H1 (cell line): ENCODE results near the gene AADAC. TPM values are rescaled to one million over a fixed set of nuclear protein-coding genes. Genes with fewer than 3 reads are reported as not detected.

Experiments used
- CTCF ChIA-PET: fragments of 300-600 bp; sonication (Branson Sonifier 250); formaldehyde crosslinking; loops from one replicate; lab custom pipeline; 2021; ENCODE audit not compliant: partially characterized antibody; lab: Charles Lee
- POLR2A ChIA-PET: fragments of 300-600 bp; sonication (Branson Sonifier 250); formaldehyde crosslinking; loops from one replicate; lab custom pipeline; 2021; ENCODE audit warnings: inconsistent platforms; ENCODE audit not compliant: partially characterized antibody; lab: Charles Lee
- DNase-seq, 2 experiments: peaks; one replicate each; pipeline versions ENCODE4 v3.0.0 to v3.0.0-alpha.2; 2010 to 2022; ENCODE audit warnings: low spot score in 2 of 2, low read depth in 1 of 2, mixed read lengths in 1 of 2
- FAIRE-seq: peaks from 2 replicates; lab custom pipeline; 2011; peaks lifted over from hg19 to GRCh38; lab: Jason Lieb, UNC
- H2AFZ ChIP-seq: 2 replicates; pipeline ENCODE4 v1.8.1; 2012; ENCODE audit warnings: low read length, inconsistent platforms
- H2AK5ac ChIP-seq: 2 replicates; pipeline ENCODE4 v1.6.1; 2013; ENCODE audit warnings: low read depth, low read length
- H2BK120ac ChIP-seq: replicated peaks from 2 replicates; pipeline ENCODE3; 2013; ENCODE audit warnings: low read depth, low read length, inconsistent platforms
- H2BK12ac ChIP-seq: 2 replicates; pipeline ENCODE4 v1.6.1; 2013; ENCODE audit warnings: low read depth, low read length
- H2BK15ac ChIP-seq: 2 replicates; pipeline ENCODE4 v1.6.1; 2013; ENCODE audit warnings: low read length
- H2BK20ac ChIP-seq: 2 replicates; pipeline ENCODE4 v1.6.1; 2013; ENCODE audit warnings: low read length
- H2BK5ac ChIP-seq: 2 replicates; pipeline ENCODE4 v1.6.1; 2013; ENCODE audit warnings: low read depth, low read length
- H3K14ac ChIP-seq: 2 replicates; pipeline ENCODE4 v1.6.1; 2013; ENCODE audit warnings: inconsistent platforms; ENCODE audit not compliant: insufficient read length
- H3K18ac ChIP-seq: 2 replicates; pipeline ENCODE4 v1.6.1; 2013; ENCODE audit warnings: low read length; ENCODE audit errors: extremely low read depth
- H3K23ac ChIP-seq: 2 replicates; pipeline ENCODE4 v1.6.1; 2013; ENCODE audit warnings: inconsistent platforms; ENCODE audit not compliant: insufficient read length
- H3K23me2 ChIP-seq: 2 replicates; pipeline ENCODE4 v1.6.1; 2013; ENCODE audit warnings: low read depth, low read length
- H3K27ac ChIP-seq: 2 replicates; pipeline ENCODE4 v1.6.1; 2011; ENCODE audit warnings: low read depth, low read length, inconsistent platforms
- H3K27me3 ChIP-seq, 4 experiments: replicated peaks in 1 of 4; 1 replicate in 1 of 4; 2 replicates in 3 of 4; pipeline versions ENCODE4 v1.6.1 to v1.8.1; 2011 to 2013; ENCODE audit warnings: low read length in 3 of 4, mild to moderate bottlenecking in 3 of 4, inconsistent platforms in 2 of 4, mixed read lengths in 2 of 4, moderate library complexity in 1 of 4; ENCODE audit not compliant: control insufficient read depth in 3 of 4, insufficient read depth in 3 of 4; ENCODE audit errors: extremely low read depth in 1 of 4
- H3K36me3 ChIP-seq, 4 experiments: 2 replicates each; pipeline versions ENCODE4 v1.6.1 to v1.8.1; 2011 to 2013; ENCODE audit warnings: mild to moderate bottlenecking in 4 of 4, low read length in 3 of 4, moderate library complexity in 2 of 4, control low read depth in 1 of 4, inconsistent platforms in 1 of 4; ENCODE audit not compliant: insufficient read depth in 4 of 4, control insufficient read depth in 2 of 4
- H3K4ac ChIP-seq: replicated peaks from 2 replicates; pipeline ENCODE3; 2013; ENCODE audit warnings: low read length, low read depth, mixed read lengths, inconsistent platforms; ENCODE audit not compliant: insufficient read length
- H3K4me1 ChIP-seq, 4 experiments: replicated peaks in 1 of 4; 1 replicate in 1 of 4; 2 replicates in 3 of 4; pipeline versions ENCODE4 v1.6.1 to v1.8.1; 2011 to 2013; ENCODE audit warnings: low read length in 3 of 4, inconsistent platforms in 2 of 4, mixed read lengths in 1 of 4; ENCODE audit not compliant: insufficient read depth in 4 of 4, control insufficient read depth in 3 of 4
- H3K4me2 ChIP-seq, 2 experiments: 2 replicates each; pipeline versions ENCODE4 v1.6.1 to v1.8.1; 2011 to 2013; ENCODE audit warnings: low read depth in 2 of 2, low read length in 2 of 2, control low read depth in 1 of 2, inconsistent platforms in 1 of 2, mild to moderate bottlenecking in 1 of 2; ENCODE audit not compliant: insufficient read depth in 1 of 2
- H3K4me3 ChIP-seq, 4 experiments: fragments of 200-600, 300-600 bp in 1 of 4; sonication (generic), shearing (Covaris generic), sonication (Bioruptor Twin) in 1 of 4; 2 replicates each; pipeline versions ENCODE4 v1.5.1 to v1.8.1; 2011 to 2016; ENCODE audit warnings: low read length in 4 of 4, low read depth in 3 of 4, control low read depth in 2 of 4, inconsistent platforms in 2 of 4, mild to moderate bottlenecking in 2 of 4, mixed read lengths in 1 of 4, moderate library complexity in 1 of 4; ENCODE audit not compliant: insufficient read depth in 2 of 4; ENCODE audit errors: extremely low read depth in 1 of 4
- H3K56ac ChIP-seq: replicated peaks from 2 replicates; pipeline ENCODE3; 2013; ENCODE audit warnings: low read depth, mild to moderate bottlenecking, mixed read lengths, low read length, inconsistent platforms; ENCODE audit not compliant: insufficient read length
- H3K79me1 ChIP-seq: 2 replicates; pipeline ENCODE4 v1.6.1; 2013; ENCODE audit warnings: low read depth, low read length, control low read depth
- H3K79me2 ChIP-seq, 2 experiments: 2 replicates each; pipeline versions ENCODE4 v1.6.1 to v1.8.1; 2012 to 2013; ENCODE audit warnings: low read length in 2 of 2, mild to moderate bottlenecking in 2 of 2, inconsistent platforms in 1 of 2; ENCODE audit not compliant: insufficient read depth in 2 of 2, control insufficient read depth in 1 of 2
- H3K9ac ChIP-seq, 4 experiments: replicated peaks in 1 of 4; 1 replicate in 1 of 4; 2 replicates in 3 of 4; pipeline versions ENCODE4 v1.6.1 to v1.8.1; 2011 to 2013; ENCODE audit warnings: low read depth in 3 of 4, low read length in 3 of 4, control low read depth in 2 of 4, mild to moderate bottlenecking in 2 of 4, moderate library complexity in 2 of 4, inconsistent platforms in 1 of 4; ENCODE audit errors: extremely low read depth in 1 of 4
- H3K9me3 ChIP-seq, 2 experiments: 2 replicates each; pipeline versions ENCODE4 v1.6.1 to v1.8.1; 2012 to 2013; ENCODE audit warnings: mild to moderate bottlenecking in 2 of 2, moderate library complexity in 2 of 2, control low read depth in 1 of 2, inconsistent platforms in 1 of 2, low read depth in 1 of 2, low read length in 1 of 2, mixed read lengths in 1 of 2; ENCODE audit not compliant: insufficient read depth in 2 of 2
- H4K20me1 ChIP-seq, 2 experiments: replicated peaks in 1 of 2; 2 replicates each; pipeline versions ENCODE3 to v1.8.1; 2011 to 2013; ENCODE audit warnings: inconsistent platforms in 2 of 2, low read length in 2 of 2, mild to moderate bottlenecking in 1 of 2; ENCODE audit not compliant: insufficient read depth in 2 of 2, control insufficient read depth in 1 of 2
- H4K5ac ChIP-seq: 2 replicates; pipeline ENCODE4 v1.6.1; 2013; ENCODE audit warnings: low read length, low read depth, mixed read lengths, inconsistent platforms; ENCODE audit not compliant: insufficient read length
- H4K8ac ChIP-seq: 2 replicates; pipeline ENCODE4 v1.8.0; 2013; ENCODE audit warnings: mild to moderate bottlenecking, moderate library complexity, low read length, inconsistent platforms; ENCODE audit not compliant: insufficient read depth; ENCODE audit errors: extremely low read depth
- H4K91ac ChIP-seq: replicated peaks from 2 replicates; pipeline ENCODE3; 2013; ENCODE audit warnings: low read length, mixed read lengths, inconsistent platforms; ENCODE audit not compliant: insufficient read length
- ASH2L ChIP-seq: fragments of 200-600, 300-600 bp; sonication (generic); IDR thresholded peaks from one replicate; pipeline ENCODE4 v1.7.1; 2017; ENCODE audit warnings: low read length
- BCL11A ChIP-seq, 2 experiments: IDR thresholded peaks; one replicate each; pipeline ENCODE4 v1.6.1; 2011; ENCODE audit warnings: low read depth in 2 of 2, low read length in 2 of 2, mild to moderate bottlenecking in 2 of 2
- CEBPB ChIP-seq: IDR thresholded peaks from 2 replicates; pipeline ENCODE4 v1.6.1; 2012; ENCODE audit warnings: low read depth, low read length
- CREB1 ChIP-seq: IDR thresholded peaks from 2 replicates; pipeline ENCODE4 v1.6.1; 2012; ENCODE audit warnings: inconsistent platforms
- FOSL1 ChIP-seq: IDR thresholded peaks from 2 replicates; pipeline ENCODE4 v1.6.1; 2011; ENCODE audit warnings: mild to moderate bottlenecking, low read depth, low read length, moderate library complexity; ENCODE audit not compliant: insufficient read depth
- HDAC6 ChIP-seq: IDR thresholded peaks from one replicate; pipeline ENCODE4 v1.7.1; 2012; ENCODE audit warnings: low read depth, mild to moderate bottlenecking, inconsistent platforms, low read length, moderate library complexity
- KDM1A ChIP-seq: fragments of 200-600, 300-600 bp; sonication (generic); IDR thresholded peaks from 2 replicates; pipeline ENCODE4 v1.7.1; 2016; ENCODE audit warnings: mild to moderate bottlenecking, low read length, borderline replicate concordance
- KDM4A ChIP-seq: IDR thresholded peaks from one replicate; pipeline ENCODE4 v1.7.1; 2012; ENCODE audit warnings: low read depth, mild to moderate bottlenecking, moderate library complexity, low read length, inconsistent platforms; ENCODE audit not compliant: severe bottlenecking
- RAD21 ChIP-seq, 2 experiments: IDR thresholded peaks in 1 of 2; conservative IDR thresholded peaks in 1 of 2; 2 replicates each; pipeline ENCODE4 v1.6.1; 2011; ENCODE audit warnings: low read depth in 2 of 2, low read length in 2 of 2, improper control_type of control experiment in 1 of 2, inconsistent platforms in 1 of 2, mild to moderate bottlenecking in 1 of 2, moderate library complexity in 1 of 2
- SUZ12 ChIP-seq: fragments of 200-600 bp; sonication (generic); IDR thresholded peaks from 2 replicates; pipeline ENCODE4 v1.6.1; 2012; ENCODE audit warnings: mild to moderate bottlenecking, inconsistent platforms, low read length, moderate library complexity, mixed read lengths
- TEAD4 ChIP-seq: IDR thresholded peaks from 2 replicates; pipeline ENCODE4 v1.6.1; 2012; ENCODE audit warnings: low read depth, low read length, inconsistent platforms, mixed read lengths
- WGBS, 2 experiments: shearing (Covaris generic) in 1 of 2; methylation state at CpG; one replicate each; pipeline versions ENCODE4 v1.1.6 to v1.1.7; 2013 to 2015; ENCODE audit warnings: low lambda C conversion rate in 2 of 2, mixed read lengths in 2 of 2, inconsistent platforms in 1 of 2, low coverage in 1 of 2, missing lambda C conversion rate in 1 of 2; ENCODE audit not compliant: insufficient replicate concordance in 2 of 2, insufficient coverage in 1 of 2, insufficient read length in 1 of 2; ENCODE audit errors: extremely low coverage in 1 of 2, missing lambda C conversion rate in 1 of 2; 5-methylcytosine and 5-hydroxymethylcytosine counted together
- polyA plus RNA-seq, 7 experiments: library from polyadenylated mRNA; depleted of rRNA in 3 of 7; stranded (reverse) in 5 of 7; unstranded in 2 of 7; fragments of >200 nt in 5 of 7; fragments of 200-250 nt in 2 of 7; gene quantifications; 1 replicate in 5 of 7; 2 replicates in 1 of 7; 4 replicates in 1 of 7; pipeline versions ENCODE4 v1.2.1 to v1.2.3, GENCODE V29; 2011 to 2013; ENCODE audit warnings: missing spikeins in 2 of 7, mixed read lengths in 2 of 7
- total RNA-seq: library from RNA; stranded (reverse); fragmentation: NEBNext Ultra II Directional; extraction: Animal tissue kit (Norgen Biotek cat#: 25700); gene quantifications from 2 replicates; pipeline ENCODE4 v1.2.1, GENCODE V29; 2021

Gene AADAC
- total and polyA plus RNA-seq, 2 of the 8 experiments (the other 6 are each of a cell fraction or from before 2014, with no cell fraction given): not detected

DNA sequence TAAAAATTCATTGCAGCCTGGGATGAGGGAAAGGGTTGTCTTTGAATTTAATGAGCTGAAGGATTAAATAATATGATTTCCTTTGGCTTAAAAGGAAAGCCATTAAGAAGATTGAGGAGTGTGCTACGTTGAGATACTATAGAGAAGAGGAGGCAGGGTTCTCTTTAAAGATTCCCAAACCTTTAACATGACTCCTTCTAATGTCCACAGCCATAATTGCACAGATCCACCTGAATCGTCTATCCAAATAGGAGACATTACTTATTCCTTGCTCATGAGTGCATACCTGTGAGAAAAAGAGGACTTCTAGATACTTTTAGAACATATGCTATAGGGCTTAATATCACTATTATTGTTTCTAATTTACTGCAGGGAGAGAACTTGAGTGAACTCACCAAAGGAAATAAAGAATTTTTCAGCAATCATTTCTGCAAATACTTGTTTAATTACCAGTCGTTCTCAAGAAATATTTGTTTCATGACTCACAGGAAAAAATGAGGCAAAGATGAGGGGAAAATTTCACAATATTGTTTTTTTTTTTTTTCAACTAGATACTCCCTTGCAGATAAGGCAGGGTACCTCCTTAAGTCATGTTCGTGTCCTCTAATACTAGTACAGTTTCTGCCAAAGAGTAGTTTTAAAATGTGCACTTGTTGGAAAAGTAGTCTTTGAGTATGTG lies 50.6 kb downstream of the AADAC start:
- FAIRE-seq (no peak), DNase-seq (no peak)
- Histone ChIP-seq H4K20me1 (no peaks in the 10 kb centered on the region), H3K9me3 (no peaks in the 10 kb centered on the region), H3K79me1 (no peaks in the 10 kb centered on the region), H3K14ac (no peak overlapping the region), H3K27ac (no peak overlapping the region), H2BK12ac (no peak overlapping the region), H3K36me3 (no peaks in the 10 kb centered on the region), H2BK5ac (no peak overlapping the region), H3K4ac (no peak overlapping the region), H3K4me2 (no peak overlapping the region), H3K4me1 (no peaks in the 10 kb centered on the region), H4K91ac (no peak overlapping the region), H3K56ac (no peak overlapping the region), H4K8ac (no peak overlapping the region), H2AK5ac (no peak overlapping the region), H2AFZ (no peak overlapping the region), H2BK120ac (no peak overlapping the region), H2BK15ac (no peak overlapping the region), H3K23ac (no peak overlapping the region), H3K23me2 (no peaks in the 10 kb centered on the region), H3K4me3 (no peak overlapping the region), H3K18ac (no peak overlapping the region), H2BK20ac (no peak overlapping the region), H3K9ac (no peak overlapping the region), H3K79me2 (no peaks in the 10 kb centered on the region), H3K27me3 (no peaks in the 10 kb centered on the region), H4K5ac (no peak overlapping the region)
- TF ChIP-seq KDM4A: no peak
- TF ChIP-seq BCL11A (IDR thresholded peaks at IDR 0.05; ENCODE audit: low read depth in 2 of 2, low read length in 2 of 2): no peak
- no peak for TF ChIP-seq CREB1
- TF ChIP-seq SUZ12: no peak
- no peak for TF ChIP-seq TEAD4
- TF ChIP-seq HDAC6: no peak
- no peak for TF ChIP-seq ASH2L
- TF ChIP-seq KDM1A: no peak
- no peak for TF ChIP-seq CEBPB
- no peak for TF ChIP-seq FOSL1
- no peak for TF ChIP-seq RAD21 (IDR thresholded peaks at IDR 0.05 in 1 of 2, conservative IDR thresholded peaks at IDR 0.05 in 1 of 2; ENCODE audit: low read depth in 2 of 2, low read length in 2 of 2)
- CTCF ChIA-PET: interaction anchor here (0.9 kb wide), 1 partner anchor 8 kb away, joined by 3 read pairs; no protein-coding TSS in a partner anchor
- POLR2A ChIA-PET: no interaction called here
- WGBS, 2 experiments: 86% methylated on average over 4 of the region's 4 CpGs; no CpG with 5 or more reads in 1 of the 2 experiments
